Stimulated activated CD4-positive, alpha-beta T cell treated with anti-CD3 and anti-CD28 coated beads, Interleukin-4, amount 100 ng/mL, for 24 hours (primary cell): ENCODE results near the gene COA8.

Source experiments
- DNase-seq: peaks from one replicate; pipeline ENCODE4 v3.0.0-alpha.2; 2020

The COA8 gene

DNA sequence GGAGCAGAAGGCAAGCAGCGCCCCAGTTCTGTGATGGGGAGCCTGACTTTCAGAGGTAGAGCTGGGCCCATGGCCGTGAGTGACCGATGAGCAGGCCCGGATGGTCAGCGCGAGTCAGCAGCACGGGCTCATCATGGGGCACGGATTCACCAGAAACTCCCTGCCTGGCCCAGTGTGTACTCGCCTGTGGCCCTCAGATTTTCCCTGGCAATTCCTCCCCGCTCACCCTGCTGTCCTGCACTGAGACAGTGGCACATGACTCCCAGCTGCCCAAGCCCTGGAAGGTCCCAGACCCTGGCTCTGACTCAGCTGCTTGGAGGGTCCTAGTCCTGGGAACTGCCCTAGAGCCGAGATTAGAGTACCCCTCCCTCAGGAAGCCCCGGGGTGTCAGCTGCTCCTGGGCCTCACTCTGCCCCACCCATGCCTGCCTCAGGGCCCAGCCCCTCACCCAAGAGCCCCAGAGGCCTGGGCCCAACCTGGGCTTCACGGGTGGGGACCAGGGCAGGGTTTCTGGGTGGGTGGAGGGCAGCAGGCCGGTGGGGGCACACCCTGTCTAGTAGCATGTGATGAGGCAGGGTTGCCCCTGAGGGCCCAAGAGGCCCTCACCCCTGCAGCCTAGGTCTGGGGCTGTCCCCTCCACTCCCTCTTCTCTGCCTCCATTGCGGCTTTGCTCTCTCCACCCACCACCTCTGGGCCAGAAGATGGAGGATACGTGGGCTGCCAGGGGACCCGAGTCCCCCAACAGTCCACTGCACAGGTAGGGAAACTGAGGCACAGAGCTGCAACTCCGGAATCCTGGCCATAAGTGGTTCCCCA lies 25.4 kb upstream of the COA8 start:
- no peak for DNase-seq

DNA sequence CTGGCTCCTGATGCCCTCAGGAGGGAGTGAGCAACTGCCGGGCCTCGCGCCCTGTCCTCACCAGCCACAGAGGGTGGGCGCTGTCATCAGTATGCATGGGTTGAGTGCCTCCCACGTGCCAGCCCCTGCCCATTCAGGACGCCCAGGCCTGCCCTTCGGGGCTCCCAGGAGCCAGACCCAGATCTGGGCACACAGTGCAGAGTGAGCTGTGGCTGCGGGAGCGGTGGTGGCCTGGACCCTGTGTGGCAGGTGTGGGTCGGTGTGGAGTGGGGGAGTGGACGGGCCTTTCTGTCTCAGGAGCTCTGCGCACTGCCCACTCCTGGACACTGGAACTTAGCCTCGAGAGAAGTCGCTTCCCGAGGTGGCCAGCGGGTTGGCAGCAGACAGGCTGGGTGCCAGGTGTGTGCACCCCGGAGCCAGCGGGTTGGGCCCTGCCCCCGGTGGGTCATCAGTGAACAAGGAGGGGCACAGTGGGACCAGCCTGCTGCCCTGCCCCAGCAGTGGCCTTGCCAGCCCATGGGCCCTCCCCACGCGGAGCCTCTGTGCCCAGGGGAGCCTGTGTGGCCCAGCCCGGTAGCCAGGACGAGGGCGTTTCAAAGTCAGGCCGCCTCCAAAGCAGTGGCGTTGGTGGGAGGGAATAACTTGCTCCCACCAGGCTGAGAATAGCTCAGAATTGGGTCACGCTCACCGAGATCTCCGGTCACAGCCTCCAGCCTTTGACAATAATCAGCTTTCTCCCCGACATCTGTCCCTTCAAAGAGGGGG lies 24.3 kb upstream of the COA8 start:
- no peak for DNase-seq

DNA sequence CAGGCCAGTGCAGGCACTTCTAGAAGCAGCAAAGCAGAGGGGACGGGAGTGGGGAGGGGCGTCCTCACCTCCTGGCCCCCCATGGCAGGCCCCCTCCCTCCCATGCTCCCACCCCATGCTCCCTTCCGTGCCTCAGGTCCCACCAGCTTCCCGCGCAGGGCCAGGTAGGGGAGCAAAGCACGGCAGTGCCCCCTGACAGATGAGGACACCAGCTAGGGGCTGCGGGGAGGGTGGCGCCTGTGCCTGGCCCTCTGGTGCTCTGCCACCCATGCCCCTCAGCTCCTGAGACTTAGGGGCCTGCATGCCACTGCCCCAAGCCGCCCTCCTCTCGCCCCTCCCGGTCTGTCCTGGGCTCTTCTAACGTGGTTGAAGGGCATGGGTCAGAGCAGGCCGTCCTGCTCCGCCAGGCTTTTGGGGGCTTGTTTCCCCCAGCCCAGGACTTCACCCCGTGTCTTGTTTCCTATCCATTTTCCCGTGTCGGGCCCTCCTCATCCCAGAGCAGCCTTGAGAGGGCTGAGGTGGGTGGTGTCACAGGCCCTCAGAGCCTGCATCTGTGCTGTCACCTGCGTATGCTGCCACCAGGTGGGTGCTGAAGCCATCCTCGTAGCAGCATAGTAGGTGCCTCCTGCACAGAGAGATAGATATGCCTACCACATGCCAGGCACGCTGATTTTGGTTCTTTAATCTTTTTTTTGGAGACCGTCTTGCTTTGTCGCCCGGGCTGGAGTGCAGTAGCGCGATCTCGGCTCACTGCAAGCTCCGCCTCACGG lies 23.5 kb upstream of the COA8 start:
- DNase-seq, result no peak

DNA sequence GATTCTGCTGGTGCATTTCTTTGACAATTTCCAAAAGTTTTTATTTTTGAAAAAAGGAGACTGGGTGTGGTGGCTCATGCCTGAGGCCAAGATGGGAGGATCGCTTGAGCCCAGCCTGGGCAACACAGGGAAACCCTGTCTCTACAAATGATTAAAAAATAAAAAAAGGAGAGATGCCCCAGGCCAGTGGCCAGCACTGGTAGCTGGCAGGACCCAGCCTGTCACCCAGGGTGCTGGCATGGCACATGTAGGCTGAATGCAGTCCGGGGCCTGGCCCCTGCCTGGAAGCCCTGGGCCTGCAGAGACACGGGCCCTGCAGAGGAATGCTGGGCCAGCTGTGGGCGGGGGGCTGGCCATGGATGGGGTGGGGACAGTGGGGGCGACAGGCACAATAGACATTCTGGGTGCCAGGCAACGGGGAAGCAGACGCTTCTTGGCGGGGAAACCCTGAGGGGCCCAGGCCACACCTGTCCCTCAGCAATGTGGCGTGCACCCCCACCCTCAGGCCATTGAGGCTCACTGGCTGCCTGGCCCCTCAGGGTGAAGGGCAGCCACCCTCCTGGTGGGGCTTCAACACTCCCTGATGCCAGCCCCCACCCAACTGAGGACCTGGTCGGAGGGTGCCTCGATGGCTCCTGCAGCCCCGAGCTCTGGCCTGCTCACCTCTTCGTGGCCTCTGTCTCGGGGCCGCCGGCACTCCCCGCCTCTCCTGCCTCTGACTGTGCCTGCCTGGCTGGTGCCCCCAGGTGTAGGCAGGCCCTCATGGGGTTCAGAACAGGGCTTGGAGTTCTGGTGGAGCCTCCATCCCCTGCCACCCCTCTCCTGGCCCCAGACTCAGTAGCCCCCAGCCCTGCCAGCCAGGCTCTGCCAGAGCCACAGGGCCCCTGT lies 21.7 kb upstream of the COA8 start:
- DNase-seq, result no peak

DNA sequence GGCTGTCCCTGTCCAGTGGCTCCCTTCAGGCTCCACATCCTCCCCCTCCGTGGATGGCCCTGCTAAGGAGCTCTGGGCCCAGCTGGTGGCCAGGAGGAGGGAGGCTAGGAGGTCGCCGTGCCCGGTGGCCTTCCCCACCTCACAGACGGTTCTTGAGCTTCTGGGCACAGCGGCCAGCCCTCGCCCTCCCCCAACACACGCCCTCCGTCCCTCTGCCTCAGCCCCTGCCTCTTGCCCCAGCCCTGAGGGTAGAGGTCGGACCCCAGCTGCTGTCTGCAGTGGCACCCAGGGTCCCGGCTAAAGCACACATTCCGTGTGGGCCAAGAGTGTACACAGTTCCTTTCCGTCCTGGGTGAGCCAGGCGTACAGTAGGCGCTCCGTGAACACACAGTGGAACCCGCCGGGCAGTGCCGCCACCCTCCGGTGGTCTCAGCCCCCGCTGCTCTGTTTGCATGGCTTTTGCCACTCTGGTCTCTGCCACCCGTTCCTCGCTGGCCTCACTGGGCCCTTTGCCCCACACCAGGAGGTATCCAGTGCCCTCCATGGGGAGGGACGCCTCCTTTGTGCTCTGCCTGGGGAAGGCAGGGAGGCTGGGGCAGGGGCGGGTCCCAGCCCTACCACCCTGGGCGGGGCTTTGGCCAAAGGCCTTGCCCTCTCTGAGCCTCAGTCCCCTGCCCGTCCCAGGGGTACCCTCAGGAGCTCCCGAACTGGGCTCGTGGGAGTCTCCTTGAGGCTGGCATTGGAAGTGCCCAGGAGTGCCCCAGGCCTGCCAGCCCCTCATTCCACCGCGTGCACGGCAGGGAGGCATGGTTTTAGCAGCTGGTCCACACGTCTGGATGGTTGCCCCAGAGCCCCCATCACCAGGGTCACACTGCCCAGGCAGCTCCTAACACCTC lies 20.8 kb upstream of the COA8 start:
- no peak for DNase-seq

DNA sequence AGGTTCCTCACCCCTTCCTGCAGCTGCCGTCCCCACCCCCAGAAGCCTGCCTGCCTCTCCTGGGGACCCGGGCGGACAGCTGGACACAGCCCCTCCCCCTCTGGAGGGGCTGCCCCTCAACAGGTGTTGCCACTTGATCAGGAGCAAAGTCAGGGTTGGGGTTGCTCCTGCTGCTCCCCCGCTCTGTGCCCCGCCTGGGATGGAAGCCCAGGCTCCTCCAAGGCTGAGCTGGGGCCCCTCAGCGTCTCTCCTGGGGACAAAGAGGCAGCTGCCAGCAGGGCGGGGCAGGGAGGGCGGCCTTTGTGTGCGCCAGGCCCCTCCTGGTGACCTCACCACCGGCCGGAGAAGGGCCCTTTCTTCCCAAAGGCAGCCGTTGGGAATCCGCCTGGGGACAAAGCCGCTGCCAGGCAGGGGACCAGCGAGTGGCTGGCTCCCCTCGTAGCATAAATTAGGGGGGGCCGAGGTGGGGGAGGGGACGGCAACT lies 20.1 kb upstream of the COA8 start:
- DNase-seq, result no peak

DNA sequence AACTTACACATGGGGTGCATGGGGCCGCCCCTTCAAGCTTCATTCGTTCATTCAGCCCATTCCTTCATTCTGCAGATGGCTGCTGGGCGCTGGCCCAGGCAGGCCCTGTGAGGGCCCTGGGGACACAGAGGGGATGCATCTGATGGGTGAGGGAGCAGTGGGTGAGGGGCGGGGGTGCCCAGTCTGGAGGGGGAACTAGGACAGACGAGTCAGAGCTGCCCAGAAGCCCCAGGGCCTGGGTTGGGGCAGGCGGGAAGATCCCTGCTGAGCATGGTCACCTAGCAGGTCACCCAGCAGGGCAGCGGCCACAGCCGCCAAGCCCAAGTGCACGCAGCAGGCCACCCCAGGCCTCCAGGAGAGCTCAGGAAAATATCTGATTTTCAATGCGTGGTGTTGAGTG lies 19.6 kb upstream of the COA8 start:
- no peak for DNase-seq

DNA sequence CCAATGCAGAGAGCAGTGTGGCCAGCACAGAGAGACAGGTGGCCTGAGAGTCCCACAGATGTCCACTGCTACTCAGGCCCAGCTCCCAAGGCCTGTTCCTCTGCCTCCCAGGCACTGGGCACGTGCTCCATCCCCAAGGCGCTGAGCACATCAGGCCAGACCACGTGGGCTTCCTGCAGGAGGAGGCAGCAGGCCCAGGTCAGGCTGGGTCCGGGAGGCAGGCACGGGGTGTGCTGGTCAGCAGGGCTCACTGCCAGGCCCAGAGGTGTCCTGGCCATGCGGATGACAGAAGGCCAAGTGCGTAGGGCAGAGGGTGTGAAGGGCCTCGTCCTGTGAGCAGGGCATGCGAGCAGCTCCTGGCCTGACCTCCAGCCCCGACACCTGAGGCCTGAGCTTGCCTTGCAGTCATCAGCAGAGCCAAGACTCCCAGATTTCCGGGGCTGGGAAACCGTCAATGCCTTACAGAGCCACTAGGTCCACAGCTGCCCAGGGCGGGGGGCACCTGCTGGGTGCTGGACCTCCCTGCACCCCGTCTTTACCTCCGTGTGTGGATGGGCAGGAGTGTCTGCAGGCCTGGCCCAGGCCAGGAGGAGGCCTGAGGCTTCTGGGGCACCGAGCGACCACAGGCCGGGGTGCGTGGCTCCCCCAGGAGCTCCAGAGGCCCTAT lies 18.9 kb upstream of the COA8 start:
- no peak for DNase-seq

DNA sequence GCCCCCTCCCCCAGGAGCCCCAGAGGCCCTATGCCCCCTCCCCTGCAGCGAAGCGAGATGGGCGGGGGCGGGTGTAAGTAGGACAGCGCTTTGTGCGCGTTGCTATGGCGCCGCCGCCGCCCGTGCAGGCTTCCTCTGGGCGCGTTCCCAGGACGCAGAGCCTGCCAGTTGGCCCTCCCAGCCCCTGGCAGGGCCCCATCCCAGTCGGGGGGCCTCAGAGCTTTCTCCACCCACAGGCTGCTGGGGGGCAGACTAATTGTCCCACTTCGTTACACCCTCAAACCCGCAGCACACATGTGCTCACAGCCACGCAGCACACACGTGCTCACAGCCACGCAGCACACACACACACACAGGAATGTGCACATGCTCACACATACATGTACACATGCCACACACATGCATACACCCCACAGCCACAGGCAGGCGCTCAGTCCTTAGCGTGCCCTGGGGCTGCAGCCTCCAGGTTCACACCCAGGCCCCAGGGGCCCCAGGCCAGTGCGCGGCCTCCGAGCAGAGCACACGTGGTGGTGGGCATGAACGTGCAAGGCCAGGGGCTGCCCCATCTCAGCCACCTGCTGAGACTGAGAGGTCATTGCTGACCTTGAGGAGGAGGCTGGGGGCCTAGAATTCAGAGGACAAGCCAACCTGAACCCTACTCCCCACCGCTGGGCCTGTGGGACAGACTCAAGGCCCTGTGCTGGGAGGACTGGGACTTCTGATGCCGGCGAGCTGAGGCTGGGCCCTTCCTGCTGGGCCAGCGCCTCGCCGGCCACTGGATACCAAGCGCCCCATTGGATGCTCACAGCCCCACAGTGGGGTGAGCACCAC lies 18.2 kb upstream of the COA8 start:
- DNase-seq, result no peak

DNA sequence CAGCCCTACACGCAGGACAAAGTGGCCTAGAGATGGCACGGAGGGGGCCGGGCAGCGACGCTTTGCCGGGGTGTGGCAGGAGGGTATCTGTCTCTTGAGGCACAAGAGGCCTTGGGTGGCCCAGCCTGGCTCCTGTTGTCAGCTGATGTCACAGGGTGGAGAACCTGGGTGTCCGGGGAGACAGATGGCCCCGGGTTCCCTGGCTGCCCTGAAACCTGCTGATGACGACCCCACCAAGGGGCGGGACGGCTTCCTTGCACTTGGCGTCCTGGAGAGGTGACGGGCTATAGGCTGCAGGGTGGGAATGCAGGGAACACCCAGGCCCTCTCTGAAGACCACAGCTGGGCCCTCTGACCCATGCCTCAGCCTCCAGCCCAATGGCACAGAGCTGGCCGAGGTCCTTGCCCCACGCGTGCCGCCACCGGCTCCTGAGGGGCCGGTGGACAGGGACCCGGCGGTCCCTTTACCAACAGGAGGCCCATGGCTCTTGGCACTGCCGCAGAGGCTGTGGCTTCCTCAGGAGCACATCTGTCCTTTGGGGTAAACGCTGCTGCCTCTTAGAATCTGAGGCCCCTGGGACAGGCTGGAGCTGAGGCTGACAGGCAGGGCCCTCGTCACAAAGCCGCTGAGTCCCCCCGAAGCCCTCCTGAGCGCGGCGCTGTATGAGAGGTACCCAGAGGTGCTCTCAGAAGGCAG lies 17.4 kb upstream of the COA8 start:
- no peak for DNase-seq

DNA sequence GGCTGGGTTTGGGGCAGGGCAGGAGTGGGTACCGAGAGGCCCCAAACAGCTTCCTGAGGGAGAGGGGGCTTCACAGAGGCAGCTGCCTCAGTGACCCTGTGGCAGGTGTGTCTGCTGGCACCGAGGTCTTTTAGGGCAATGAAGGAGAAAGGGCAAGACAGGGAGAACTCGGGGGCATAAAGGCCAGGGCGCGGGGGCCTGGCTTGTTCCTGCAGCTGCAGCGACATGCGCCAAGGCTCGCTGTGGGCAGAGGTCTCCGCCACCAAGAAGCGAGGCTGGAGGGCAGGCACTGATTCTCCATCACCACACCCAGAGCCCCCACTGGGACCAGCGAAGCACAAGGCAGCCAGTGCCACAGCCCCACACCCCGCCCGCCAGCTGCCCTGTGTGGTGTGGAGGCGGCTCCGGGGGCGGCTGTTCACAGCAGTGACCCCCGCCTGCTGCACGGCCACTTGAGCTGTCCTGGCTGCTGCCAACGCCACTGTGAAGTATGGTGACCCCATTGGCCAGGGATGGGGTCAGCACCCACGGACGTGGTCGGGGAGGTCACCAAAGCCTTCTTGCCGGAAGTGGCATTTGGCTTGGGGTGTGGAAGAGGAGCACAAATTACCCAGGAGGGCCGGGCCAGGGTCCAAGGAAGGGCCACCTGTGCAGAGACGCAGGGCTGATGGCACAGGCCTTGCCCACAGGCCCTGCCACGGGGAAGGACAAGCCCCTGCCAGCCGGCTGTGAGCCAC lies 16.7 kb upstream of the COA8 start:
- no peak for DNase-seq

DNA sequence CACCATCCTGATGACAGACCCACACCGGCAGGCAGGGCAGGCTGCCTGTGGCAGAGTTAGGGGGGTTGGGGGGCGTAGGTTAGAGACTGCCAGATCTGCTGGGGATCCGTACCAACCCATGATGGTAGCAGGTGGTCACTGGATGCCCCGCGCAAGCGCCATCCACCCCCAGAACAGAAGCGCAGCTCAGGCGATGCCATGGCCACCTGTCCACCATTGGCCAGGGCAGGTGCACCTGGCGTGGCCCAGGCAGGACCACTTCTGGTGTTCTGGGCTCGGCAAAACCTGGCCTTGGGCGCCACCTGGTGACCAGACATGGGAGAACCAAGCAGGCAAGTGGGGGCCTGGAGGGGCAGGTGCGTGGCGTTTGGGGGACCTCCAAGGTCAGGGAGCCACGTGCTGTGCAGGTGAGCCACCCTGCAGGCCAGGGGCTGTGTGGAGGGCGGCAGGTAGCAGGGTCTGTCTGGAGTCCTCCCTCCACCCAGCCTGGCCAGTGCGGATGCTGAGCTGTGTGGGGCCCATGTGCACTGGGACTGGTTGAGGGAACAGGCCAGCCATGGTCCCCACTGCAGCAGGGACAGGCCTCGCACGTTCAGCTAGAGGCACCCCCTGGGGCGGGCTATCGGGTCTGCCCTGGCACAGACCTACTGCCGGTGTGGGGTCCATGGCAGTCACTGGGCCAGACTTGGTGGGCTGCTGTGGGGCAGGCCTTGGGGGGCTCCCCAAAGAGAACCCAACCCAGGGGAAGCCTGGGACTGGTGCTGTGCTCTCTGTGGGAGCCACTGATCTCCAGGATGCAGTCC lies 15.9 kb upstream of the COA8 start:
- DNase-seq, result peak; percentile 79

DNA sequence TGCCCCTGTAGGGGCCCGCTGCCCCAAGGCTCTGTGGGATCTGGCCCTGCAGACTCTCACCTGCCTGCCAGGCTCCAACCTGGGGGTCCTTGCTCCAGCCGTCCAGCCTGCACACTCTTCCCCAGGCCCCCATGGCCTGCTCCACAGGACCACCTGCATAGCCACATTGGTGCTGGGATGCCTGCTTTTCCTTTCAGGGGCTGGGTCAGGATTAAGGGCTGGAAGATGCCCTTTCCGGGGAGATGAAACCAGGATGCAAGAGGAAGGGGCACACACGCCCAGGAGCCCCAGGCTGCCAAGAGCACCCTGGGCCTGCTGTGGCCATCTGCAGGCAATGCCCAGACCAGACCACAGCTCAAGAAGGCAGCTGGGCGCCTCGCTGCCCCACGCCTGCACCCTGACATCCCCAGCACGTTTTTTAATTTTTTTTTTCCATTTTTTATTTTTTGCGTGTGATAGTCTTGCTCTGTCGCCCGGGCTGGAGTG lies 15.3 kb upstream of the COA8 start:
- DNase-seq, result no peak

DNA sequence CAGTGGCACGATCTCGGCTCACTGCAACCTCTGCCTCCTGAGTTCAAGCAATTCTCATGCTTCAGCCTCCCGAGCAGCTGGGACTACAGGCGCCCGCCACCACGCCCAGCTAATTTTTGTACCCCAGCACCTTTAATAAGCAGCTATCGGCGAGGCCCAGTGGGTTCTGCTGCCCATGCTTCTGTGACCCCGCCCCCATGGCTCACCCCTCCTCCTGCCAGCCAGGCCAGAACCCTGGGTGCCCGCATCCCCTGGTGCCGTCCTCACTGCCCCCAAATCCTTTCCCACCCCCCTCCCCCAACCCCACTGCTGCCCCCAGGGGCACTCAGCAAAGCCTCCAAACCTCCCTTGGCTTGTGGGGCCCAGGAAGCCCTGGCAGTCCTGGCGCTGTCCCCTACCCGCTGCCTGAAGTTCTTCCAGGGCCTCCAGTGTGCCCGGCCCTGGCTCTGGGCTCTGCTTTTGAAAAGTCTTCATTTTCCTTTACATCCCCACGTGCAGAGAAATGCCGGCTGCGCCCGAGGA lies 14.8 kb upstream of the COA8 start:
- DNase-seq, result no peak

DNA sequence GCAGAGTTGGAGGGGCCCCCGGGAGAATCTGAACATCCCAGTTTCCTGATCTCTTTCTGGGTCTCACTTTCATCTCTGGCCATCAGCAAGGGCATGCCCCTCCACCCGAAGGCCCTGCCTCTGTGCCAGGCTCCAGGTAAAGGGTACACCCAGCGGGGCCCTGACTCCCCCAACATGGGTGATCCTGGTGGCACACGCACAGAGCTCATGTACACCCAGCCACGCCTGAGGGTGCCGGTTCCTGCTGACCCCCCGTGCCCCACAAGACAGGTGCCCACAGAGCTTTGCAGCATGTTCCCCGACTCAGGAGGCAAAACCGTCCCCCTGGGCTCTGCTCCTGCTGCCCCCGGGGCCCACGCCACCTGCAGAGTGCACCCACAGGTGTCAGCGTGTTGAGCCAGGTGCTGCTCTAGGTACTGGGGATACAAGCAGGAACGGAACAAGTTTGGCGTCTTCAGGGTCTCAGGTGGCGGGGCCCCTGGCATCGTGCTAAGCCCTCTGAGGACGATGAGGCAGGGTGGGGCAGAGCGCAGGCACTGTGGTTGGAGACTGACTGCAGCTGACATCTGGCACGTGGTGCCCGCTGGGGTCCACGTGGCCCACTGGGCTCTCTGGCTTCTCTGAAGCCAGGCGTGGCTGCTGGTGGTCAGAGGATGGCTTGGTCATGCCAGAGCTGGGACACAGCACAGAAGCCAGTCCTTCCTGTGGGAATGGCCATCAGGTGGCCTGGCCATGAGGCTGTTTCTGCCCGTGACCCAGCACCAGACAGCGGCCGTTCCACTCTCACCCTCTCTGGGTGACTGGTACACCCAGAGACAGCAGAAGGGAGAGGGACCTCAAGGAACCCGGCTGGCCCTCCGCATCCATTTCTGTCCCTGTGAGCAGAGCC lies 14.1 kb upstream of the COA8 start:
- no peak for DNase-seq
